NCI-H2029 treated with DMSO at 0.1 percent for 48 hours (cell line): ENCODE measurements around the gene CGB2.
"Not testable (repeated sequence)": the region's sequence is repeated elsewhere in the genome, so short reads cannot be mapped to it uniquely, and the experiment has no call there.

Source experiments
- DNase-seq: peaks from one replicate; lab custom pipeline; 2025; lab: John Stamatoyannopoulos, UW

CGB2 gene

DNA sequence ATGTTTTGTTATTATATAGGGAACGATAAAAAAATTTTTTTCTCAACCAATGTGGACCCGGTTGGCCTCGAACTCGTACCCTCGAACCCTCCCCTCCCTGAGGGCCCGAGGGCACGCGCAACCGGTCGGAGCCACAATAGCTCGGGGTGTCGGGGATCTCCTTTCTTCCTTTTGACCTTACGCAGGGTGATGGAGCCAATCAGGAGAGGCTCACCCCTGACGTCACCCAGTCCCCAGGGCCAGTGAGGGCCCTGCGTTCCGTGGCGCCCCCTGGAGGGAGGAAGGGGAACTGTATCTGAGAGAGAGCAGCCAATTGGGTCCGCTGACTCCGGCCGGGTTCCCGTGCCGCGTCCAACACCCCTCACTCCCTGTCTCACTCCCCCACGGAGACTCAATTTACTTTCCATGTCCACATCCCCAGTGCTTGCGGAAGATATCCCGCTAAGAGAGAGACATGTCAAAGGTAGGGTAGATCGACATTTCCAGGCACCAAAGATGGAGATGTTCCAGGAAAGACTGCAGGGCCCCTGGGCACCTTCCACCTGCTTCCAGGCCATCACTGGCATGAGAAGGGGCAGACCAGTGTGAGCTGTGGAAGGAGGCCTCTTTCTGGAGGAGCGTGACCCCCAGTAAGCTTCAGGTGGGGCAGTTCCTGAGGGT lies at the start of gene CGB2:
Gene CGB2 (plus strand): TSS at position 249 of the 660 bp plus-strand sequence. CDS start 206 bp downstream, at position 455.
- DNase-seq = not testable (repeated sequence)

DNA sequence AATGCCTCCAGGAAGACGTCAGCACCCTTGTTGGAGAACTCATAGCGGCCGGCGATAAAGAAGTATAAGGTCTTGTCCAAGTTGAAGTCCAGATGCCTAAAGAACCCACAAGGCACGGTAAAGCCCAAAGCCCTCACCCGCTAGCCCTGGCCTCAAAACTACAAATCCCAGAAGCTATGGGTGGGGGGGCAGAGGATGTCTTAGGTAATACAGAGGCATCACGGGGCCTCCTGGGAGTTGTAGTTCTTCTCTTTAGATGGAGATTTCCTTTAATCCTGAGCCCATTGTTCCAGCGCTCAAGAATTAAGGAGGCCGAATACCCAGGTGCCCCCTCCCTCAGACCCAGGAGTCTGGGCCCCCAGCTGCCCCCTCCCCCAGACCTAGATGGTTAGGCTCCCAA lies 49.4 kb upstream of the CGB2 start:
- DNase-seq = no peak

DNA sequence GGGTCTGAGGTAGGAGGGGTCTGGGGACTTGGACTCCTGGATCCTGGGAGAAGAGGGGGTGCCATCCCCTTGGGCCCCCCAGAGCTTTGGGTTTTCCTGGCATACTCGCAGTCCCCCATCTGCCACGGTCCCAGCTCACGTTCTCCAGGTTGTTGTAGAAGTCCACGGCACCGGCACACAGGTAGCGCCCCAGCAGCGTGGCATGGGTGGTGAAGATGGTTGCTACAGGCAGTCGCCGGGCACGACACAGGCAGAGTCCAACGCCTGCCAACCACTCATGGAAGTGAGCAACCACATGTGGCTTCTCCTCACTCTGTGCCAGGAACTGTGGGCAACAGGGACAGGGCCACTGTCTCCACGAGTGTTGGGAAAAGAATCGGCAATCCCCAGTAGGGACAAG lies 46.0 kb upstream of the CGB2 start:
- DNase-seq = no peak

DNA sequence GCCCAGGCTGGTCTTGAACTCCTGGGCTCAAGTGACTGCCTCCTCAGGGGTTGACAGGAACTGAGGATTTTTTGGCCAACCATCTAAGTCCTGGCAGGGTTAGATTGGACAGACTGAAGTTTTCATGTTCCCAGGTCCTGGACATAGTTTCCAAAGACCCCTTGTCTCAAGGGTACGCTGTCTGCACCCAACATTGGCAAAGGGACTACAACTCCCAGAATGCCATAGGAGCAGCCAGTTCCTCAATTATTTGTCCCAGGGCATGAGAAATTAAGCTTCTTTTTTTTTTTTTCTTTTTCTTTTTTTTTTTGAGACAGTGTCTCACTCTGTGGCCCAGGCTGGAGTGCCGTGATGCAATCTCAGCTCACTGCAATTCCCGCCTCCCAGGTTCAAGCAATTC lies 45.5 kb upstream of the CGB2 start:
- no peak for DNase-seq

DNA sequence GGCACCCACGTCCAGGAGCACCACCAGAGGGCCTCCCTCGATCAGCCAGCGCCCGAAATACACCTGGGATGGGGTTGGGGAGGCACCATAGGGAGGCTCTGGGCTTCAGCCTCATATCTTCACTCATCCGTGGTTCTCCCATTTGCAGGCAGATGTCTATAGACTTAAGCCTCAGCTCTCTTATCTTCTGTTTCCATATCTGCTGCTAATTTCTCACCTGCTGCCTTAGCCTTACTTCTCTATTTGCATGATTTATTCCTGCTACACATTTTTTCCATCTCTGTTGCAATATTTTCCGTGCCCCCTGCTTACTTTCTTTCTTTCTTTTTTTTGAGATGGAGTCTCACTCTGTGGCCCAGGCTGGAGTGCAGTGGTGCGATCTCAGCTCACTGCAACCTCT lies 44.4 kb upstream of the CGB2 start:
- DNase-seq = no peak

DNA sequence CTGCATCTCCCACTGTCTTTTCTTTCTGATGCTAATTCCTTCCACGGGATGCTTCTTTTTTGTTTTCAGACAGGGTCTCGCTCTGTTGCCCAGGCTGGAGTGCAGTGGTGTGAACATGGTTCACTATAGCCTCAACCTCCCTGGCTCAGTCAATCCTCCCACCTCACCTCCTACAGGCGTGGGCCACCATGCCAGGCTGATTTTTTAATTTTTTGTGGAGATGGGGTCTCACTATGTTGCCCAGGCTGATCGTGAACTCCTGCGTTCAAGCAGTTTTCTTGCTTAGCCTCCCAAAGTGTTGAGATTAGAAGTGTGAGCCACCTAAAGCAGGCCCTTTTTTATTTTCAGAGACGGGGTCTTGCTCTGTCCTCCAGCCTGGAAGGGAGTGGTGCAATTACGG lies 43.4 kb upstream of the CGB2 start:
- DNase-seq = no peak

DNA sequence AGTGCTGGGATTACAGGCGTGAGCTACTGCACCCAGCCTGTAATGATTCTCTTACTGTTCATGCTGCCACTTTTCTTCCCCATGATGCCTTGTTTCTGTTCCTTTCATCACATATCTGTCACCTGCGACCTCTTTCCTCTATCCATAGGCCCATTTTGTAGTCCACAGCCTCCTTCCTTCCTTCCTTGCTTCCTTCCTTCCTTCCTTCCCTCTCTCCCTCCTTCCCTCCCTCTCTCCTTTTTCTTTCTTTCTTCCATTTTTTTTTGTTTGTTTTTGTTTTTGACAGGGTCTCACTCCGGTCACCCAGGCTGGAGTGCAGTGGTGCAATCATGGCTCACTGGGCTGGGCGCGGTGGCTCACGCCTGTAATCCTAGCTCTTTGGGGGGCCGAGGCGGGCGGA lies 42.8 kb upstream of the CGB2 start:
- DNase-seq = no peak

DNA sequence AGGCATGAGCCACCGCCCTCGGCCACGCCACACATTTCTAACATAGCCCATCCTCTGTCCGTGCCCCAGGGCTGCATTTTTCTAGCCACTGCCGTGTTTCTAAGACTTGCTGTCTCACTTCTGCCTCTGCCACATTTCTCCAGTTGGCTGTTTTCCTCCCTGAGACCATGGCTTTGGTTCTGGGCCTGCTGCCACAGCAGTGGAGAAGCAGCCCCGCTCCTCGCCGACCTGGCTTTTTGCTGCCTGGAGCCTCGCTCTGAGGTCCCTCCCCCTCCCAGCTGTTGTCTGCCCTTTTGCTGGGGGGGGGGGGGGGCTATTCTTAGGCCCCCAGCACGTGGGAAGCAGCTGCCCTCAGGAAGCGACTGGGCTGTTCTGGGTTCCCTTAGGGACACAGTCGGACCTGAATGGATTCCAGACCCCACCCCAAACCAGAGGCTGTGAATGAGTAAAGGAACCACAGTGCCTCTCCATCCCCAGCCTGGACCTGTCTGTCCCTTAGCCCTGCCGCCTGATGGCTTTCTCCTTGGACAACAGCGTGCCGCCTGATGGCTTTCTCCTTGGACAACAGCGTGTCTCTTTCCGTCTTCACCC lies 41.9 kb upstream of the CGB2 start:
- no peak for DNase-seq

DNA sequence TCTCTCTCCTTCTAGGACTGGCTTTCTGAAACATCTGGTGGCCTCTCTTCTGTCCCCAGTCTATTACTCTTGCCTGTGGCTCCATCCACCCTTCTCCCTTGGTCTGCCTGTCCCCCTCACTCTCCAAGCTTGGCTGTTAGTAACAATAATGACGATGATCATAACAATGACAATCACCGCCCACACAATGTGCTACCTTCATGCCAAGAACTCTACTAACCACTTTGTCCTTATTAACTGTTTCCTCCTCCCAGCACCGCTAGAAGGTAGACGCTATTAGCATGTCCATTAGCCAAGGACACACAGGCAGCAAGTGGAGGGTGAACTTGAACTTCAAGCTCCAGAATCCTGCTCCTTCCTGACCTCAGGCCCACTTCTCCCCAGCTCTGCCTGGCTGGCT lies 41.3 kb upstream of the CGB2 start:
- no peak for DNase-seq

DNA sequence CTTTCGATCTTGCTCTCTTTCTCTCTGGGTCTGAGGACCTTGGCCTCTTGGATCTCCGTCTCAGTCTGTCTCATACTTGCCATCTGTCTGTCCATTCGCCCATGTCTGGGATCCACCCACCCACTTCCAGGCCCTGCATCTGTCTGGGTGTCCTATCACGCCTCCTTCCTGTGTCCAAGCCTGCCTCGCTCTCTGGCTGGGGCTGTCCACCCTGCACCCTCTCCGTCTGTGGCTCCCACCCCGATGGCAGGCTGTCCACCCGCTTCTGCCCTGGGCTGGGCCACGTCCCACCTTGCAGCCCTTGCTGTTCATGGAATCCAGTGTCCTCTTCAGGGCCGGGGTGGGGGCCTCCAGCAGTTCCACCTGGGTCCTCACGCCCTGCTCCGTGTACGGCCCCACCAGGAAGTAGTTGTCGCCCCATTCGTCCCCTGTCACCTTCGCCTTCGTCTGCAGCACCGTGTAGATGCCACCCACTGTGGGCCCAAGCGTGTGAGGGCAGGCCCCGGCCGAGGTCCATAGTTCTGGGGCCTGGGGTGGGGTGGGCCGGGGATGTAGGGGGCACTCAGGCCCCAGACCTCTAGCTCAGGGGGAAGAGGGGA lies 40.6 kb upstream of the CGB2 start:
- DNase-seq = no peak

DNA sequence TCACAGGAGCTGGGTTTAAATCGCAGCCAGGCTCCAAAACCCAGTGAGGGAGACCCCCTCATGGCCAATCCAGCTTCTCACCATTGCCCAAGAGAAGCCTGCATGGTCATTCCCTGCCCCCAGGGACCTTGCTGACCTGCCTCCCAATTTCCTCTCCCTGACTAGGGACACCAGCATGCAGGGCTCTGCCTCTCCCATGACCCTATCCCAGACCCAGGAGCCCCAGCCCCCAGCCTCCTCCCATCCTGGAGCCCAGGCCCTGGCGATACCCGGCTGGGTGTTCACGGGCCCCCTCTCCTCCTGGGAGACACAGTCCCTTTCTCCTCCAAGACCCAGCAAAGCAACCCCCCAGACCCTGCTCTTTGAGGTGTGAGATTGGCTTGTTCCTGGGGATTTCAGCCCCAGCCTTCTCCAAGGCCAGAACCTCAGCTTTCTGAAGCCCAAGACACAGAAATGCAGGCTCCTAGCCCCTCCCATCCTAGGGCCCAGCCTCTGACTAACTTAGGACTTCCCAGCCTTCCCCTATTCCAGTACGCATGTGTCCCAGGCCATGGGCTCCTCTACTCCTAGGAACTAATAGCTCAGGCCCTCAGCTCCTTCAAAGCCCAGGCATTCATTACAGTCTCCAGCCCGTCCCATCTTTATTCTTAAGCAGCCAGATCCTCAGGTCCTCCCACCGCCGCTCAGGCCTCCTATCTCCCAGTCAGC lies 39.7 kb upstream of the CGB2 start:
- no peak for DNase-seq

DNA sequence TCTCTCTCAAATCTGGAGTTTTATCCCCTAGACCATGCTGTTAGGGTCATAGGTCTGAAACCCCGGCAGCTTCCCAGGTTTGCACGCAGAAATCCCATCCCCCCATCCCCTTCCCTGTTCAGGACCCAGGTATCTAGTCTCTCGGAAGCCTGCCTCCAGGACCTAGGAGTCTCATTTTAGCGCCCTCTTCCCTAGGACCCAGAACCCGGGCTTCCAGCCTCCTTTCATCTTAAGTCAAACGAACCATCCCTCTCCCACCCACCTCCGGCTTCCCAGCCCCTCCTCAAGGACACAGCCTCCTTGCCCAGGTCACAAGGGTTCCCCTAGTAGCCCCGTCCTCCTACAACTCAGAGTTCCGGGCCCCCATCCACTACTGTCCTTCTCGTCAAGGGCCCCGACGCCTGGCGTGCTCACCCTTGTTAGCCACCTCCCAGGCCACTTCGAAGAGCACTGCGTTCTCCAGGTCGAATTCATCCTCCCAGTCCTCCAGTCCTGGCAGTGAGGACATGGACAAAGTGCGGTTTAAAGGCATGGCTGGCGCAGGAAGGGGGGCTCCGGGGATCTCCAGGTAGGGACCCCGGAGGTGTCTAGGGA lies 39.0 kb upstream of the CGB2 start:
- no peak for DNase-seq

DNA sequence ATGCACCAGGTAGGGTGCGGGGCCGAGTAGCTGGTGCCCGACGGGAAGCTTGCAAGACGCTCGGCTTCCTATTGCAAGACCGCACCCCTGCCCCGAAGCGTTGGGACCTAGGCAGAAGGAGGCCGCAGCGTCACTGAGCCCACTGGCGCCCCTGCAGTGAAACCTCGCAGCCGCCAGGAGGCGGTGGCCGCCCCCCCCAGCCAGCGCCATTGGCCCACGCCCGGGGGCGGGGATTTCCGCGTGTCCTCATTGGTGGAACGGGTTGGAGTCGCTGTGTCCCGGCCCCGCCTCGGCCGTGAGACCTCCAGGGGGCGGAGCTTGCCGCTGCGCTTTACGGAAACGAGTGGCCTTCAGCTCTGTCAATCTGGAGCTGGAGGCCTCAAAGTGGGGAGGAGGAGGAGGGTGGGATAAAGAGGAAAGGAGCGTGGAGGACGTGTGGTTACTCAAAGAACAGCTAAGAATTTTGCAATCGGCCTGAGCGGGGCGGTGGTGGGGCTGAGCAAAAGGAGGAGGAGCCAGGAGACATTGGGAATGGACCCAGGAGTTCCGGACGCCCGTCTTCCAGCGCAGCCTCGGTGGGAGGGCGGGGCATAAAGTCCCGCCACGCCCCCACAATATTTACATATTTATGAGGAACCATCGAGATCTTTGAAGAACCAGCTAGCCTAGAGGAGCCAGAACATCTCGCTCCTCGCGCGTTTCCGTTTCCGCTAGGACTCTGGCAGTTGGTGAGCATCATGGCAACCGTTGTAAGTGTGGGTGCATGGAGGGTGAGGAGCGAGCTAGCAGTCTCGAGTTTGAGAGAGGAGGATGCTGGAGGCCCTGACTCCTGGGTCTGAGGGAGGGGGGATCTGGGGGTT lies 38.3 kb upstream of the CGB2 start, which contains the start of the genes GYS1 and RUVBL2:
Gene GYS1 (minus strand): TSS at position 135 of the 860 bp plus-strand sequence. CDS start 197 bp downstream, outside the sequence.
Gene RUVBL2 (plus strand): TSS at position 713 of the 860 bp plus-strand sequence. CDS start 25 bp downstream, at position 738.
- peak; percentile 98 for DNase-seq

DNA sequence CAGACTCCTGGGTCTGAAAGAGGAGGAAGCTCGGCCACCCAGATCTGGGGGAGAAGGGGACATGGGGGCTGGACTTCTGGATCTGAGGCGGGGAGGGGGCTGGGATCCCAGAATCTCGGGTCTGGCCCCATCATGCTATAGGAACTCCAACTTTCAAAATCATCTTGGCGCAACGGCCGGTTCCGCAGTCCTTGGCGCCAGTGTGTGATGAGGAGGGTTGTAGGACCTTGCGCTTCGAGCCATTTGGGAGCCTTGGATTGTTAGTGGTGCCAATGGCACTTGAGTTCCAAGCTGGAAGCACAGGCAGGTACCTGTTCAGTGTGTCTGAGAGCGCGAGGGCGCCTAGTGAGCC lies 37.7 kb upstream of the CGB2 start:
- DNase-seq = no peak

DNA sequence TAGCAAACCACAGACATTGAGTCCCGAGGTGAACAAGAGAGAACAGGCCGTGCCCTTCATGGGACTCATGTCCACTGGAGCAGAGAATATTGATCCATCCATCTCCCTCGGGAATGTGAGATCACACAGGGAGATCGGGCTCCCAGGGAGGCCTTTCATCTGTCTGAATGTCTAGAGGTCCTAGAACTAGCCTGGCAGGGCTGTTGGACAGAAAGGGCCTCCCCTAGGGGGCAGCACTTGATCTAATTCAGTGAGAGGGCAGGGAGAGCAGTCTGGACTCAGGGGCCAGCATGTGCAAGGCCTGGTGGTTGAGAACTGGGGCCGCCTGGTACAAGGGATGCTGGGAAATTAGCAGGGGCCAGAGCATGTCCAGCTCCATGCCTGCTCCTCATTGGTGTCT lies 33.7 kb upstream of the CGB2 start:
- DNase-seq = no peak

DNA sequence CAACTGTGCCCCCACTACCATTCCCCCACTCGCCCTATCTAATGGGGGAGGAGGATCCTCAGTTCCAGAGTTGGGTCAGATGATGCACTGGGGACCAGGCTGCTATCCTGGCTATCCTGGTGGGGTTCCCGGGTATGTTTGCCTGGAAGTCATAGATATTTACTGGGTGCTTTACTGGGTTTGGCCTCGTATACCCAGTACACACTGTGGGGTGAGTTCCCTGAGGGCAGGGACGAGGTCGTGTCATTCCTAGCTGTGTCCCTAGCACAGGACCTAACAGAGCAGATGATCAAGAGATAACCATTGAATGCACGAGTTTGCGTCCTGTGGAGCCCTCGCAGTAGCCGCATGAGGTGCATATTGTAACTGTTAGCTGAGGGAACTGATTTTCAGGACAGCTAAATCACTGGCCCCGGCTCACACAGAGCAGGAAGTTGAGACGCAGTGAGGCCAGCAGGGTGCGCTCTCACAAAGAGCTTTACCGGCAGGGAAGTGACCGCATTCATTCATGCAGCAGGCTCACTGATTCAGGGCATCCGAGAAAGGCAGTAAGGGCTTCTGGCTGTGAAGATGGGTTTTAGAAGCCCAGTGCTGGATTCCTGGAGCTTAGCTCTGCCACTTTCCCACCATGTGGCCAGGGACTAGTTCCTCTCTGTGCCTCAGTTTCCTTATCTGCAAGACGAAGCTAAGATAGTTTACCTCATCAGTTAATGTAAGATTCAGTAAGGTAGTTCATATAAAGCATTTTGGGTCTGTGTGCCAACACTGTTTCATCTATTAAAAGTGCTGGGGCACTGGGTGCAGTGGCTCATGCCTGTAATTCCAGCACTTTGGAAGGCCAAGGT lies 32.0 kb upstream of the CGB2 start:
- DNase-seq = no peak

DNA sequence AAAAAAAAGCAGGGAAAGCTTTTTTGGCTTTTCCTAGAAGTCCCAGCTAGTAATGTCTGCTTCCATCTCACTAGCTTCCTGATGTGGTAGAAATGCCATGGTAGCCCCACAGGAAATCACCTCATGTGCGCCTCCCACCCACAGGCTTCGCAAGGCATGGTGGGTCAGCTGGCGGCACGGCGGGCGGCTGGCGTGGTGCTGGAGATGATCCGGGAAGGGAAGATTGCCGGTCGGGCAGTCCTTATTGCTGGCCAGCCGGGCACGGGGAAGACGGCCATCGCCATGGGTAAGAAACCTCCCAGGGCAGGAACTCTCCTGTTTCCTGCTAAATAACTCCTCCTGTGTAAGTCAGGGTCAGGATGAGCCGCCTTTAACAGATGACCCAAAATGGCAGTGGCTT lies 27.6 kb upstream of the CGB2 start:
- DNase-seq = no peak

DNA sequence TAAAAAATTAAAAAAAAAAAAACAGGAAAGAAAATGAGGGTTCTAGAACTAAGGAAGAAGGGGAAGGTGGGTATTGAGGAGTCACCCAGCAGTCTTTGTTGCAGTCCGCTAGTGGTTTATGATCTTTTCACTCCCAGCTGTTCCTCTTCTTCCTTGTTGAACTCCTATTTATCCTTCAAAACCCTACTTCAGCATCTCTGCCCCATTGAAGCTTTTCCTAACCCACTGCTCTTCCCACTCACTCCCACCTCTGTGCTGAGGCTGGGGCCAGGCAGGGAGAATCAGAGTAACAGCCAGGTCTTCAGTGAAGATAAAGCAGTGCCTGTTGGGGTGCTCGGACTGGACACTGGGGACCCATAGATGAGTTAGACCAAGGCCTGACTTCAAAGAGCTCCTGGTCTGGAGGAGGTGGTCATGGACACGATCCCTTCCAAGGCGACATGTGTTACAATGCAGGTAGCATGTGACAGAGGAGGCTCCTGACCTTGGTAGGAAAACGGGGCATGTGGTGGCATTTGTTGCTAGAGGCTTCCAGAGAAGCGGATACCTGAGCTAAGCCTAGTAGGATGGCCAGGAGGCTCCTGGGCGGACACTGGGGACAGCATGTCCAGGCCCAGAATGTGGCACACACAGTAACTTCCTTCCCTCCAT lies 26.6 kb upstream of the CGB2 start:
- no peak for DNase-seq

DNA sequence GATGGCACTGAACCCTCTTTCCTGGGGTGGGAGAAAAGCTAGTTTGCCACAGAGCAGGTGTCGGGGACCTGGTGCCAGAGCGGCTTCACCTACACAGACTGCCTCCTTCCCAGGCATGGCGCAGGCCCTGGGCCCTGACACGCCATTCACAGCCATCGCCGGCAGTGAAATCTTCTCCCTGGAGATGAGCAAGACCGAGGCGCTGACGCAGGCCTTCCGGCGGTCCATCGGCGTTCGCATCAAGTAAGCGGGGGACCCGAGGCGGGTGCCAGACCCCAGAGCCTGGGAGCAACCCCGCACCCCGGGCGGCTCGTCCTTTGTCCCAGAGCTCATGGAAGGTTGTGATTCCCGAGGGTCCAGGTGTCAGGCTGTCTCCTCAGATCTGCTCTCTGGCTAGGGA lies 24.8 kb upstream of the CGB2 start:
- DNase-seq = no peak

DNA sequence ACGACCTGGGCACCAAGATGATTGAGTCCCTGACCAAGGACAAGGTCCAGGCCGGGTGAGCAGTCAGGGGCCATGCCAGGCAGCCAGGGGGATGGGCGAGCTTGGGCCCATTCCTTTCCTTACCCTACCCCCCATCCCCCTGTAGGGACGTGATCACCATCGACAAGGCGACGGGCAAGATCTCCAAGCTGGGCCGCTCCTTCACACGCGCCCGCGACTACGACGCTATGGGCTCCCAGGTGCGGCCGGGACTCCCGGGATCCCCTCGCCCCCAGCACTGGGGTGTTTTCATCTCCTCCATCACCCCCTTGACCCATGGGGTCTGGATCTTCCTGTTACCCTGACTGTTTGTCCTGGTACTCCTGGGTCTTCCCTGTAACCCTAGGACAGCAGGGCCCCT lies 21.9 kb upstream of the CGB2 start:
- DNase-seq = no peak
